Hematopoietic multipotent progenitor cell treated with erythropoietin and hydrocortisone succinate and interleukin-3 and kit ligand, for 6 days (in vitro differentiated cells): Measurements from ENCODE around the gene AOPEP.

ENCODE experiments used
- DNase-seq: peaks from one replicate; pipeline ENCODE4 v3.0.0-alpha.2; 2015

AOPEP gene

GRCh38 chr9:94767331-94768072 lies 41.0 kb downstream of the AOPEP start:
- DNase-seq = no peak

GRCh38 chr9:94768766-94769165 lies 42.3 kb downstream of the AOPEP start:
- DNase-seq = no peak

GRCh38 chr9:94770334-94770733 lies 43.8 kb downstream of the AOPEP start:
- DNase-seq = no peak

GRCh38 chr9:94771096-94771495 lies 44.6 kb downstream of the AOPEP start:
- DNase-seq = no peak

GRCh38 chr9:94772144-94772543 lies 45.6 kb downstream of the AOPEP start:
- DNase-seq = peak; percentile 67

GRCh38 chr9:94772639-94773303 lies 46.3 kb downstream of the AOPEP start:
- DNase-seq = no peak

- DNase-seq = no peak
These were observed 47.2 kb downstream of the AOPEP start for GRCh38 chr9:94773655-94774054.

- no peak for DNase-seq
These were observed 51.5 kb downstream of the AOPEP start for GRCh38 chr9:94778013-94778412.

- DNase-seq = peak; percentile 91
These were observed 52.5 kb downstream of the AOPEP start for GRCh38 chr9:94779031-94779430.

- DNase-seq = no peak
These were observed 53.3 kb downstream of the AOPEP start for GRCh38 chr9:94779693-94780290.

GRCh38 chr9:94780516-94780950 lies 54.0 kb downstream of the AOPEP start:
- DNase-seq = peak; percentile 76

- no peak for DNase-seq
These were observed 56.0 kb downstream of the AOPEP start for GRCh38 chr9:94782355-94783101.

GRCh38 chr9:94783102-94783682 lies 56.7 kb downstream of the AOPEP start:
- peak; percentile 83 for DNase-seq

GRCh38 chr9:94783928-94784327 lies 57.4 kb downstream of the AOPEP start:
- no peak for DNase-seq

- DNase-seq = no peak
These were observed 59.0 kb downstream of the AOPEP start for GRCh38 chr9:94785215-94786169.

- no peak for DNase-seq
These were observed 60.1 kb downstream of the AOPEP start for GRCh38 chr9:94786586-94786985.

GRCh38 chr9:94787266-94787665 lies 60.8 kb downstream of the AOPEP start:
- DNase-seq = no peak

- no peak for DNase-seq
These were observed 62.1 kb downstream of the AOPEP start for GRCh38 chr9:94788570-94789105.

- DNase-seq = no peak
These were observed 64.9 kb downstream of the AOPEP start for GRCh38 chr9:94791435-94791834.

- DNase-seq = no peak
These were observed 66.0 kb downstream of the AOPEP start for GRCh38 chr9:94792511-94792910.

- DNase-seq = no peak
These were observed 68.1 kb downstream of the AOPEP start for GRCh38 chr9:94794476-94795167.
